CD4-positive, alpha-beta T cell treated with Interleukin-12 subunit alpha and Interleukin-12 subunit beta, for 1 hour (primary cell): ENCODE results near the gene NR2F2.
A peak's percentile ranks its signal among the peaks of the same experiment; 100 is the strongest.

Experiments
- DNase-seq: peaks from one replicate; pipeline ENCODE4 v3.0.0-alpha.2; 2020

The NR2F2 gene

GRCh38 chr15:96355568-96356187 is 25.2 kb downstream of the NR2F2 start:
- DNase-seq: no peak

GRCh38 chr15:96356494-96357455 is 26.3 kb downstream of the NR2F2 start:
- DNase-seq: peak; percentile 65

GRCh38 chr15:96358001-96358801 is 27.7 kb downstream of the NR2F2 start:
- no peak for DNase-seq

- DNase-seq: no peak
Measured at GRCh38 chr15:96358821-96359615, 28.5 kb downstream of the NR2F2 start.

- DNase-seq: no peak
Measured at GRCh38 chr15:96359616-96360521, 29.4 kb downstream of the NR2F2 start.

GRCh38 chr15:96360581-96361308 is 30.2 kb downstream of the NR2F2 start:
- DNase-seq: no peak

- DNase-seq: no peak
Measured at GRCh38 chr15:96361309-96362010, 31.0 kb downstream of the NR2F2 start.

GRCh38 chr15:96362011-96362754 is 31.7 kb downstream of the NR2F2 start:
- DNase-seq: no peak

- DNase-seq: no peak
Measured at GRCh38 chr15:96362755-96363651, 32.5 kb downstream of the NR2F2 start.

- no peak for DNase-seq
Measured at GRCh38 chr15:96363707-96364106, 33.2 kb downstream of the NR2F2 start.

- no peak for DNase-seq
Measured at GRCh38 chr15:96365781-96366525, 35.5 kb downstream of the NR2F2 start.

- DNase-seq: no peak
Measured at GRCh38 chr15:96366526-96366877, 36.0 kb downstream of the NR2F2 start.

- no peak for DNase-seq
Measured at GRCh38 chr15:96367311-96368200, 37.1 kb downstream of the NR2F2 start.

- no peak for DNase-seq
Measured at GRCh38 chr15:96369351-96369750, 38.9 kb downstream of the NR2F2 start.

- no peak for DNase-seq
Measured at GRCh38 chr15:96369825-96370621, 39.5 kb downstream of the NR2F2 start.

- no peak for DNase-seq
Measured at GRCh38 chr15:96372554-96372953, 42.1 kb downstream of the NR2F2 start.
